Caco-2 (cell line): ENCODE data around the gene FOXF1. TPM values are rescaled to one million over a fixed set of nuclear protein-coding genes. Genes with fewer than 3 reads are reported as not detected.

Experiments
- BruUV-seq: library from RNA; stranded (reverse); fragments of 400-500 nt; replicated peaks from 2 replicates; lab custom pipeline; 2021; lab: Mats Ljungman, UMichigan
- CTCF ChIA-PET: fragments of 300-600 bp; sonication (Branson Sonifier 250); formaldehyde crosslinking; loops from one replicate; lab custom pipeline; 2022; ENCODE audit warnings: antibody characterized with exemption; lab: Charles Lee
- POLR2A ChIA-PET: fragments of 300-600 bp; sonication (Branson Sonifier 250); formaldehyde crosslinking; loops from one replicate; lab custom pipeline; 2022; ENCODE audit warnings: antibody characterized with exemption; lab: Charles Lee
- DNase-seq, 2 experiments: peaks; one replicate each; pipeline versions ENCODE4 v3.0.0 to v3.0.0-alpha.2; 2020 to 2022
- H3K27me3 ChIP-seq: replicated peaks from 2 replicates; pipeline ENCODE4 v1.6.0; 2011; ENCODE audit warnings: low read length; ENCODE audit not compliant: control insufficient read depth, insufficient read depth
- H3K36me3 ChIP-seq: 2 replicates; pipeline ENCODE4 v1.5.1; 2011; ENCODE audit warnings: low read length; ENCODE audit not compliant: control insufficient read depth, insufficient read depth
- H3K4me1 ChIP-seq: fragments of 250-450 bp; sonication (Bioruptor Pico); 2 replicates; pipeline ENCODE4 v1.5.1; 2020; ENCODE audit warnings: mild to moderate bottlenecking
- H3K4me3 ChIP-seq: 2 replicates; pipeline ENCODE4 v1.5.1; 2011; ENCODE audit warnings: low read depth, mild to moderate bottlenecking, control low read depth, low read length
- H3K9me3 ChIP-seq: fragments of 250-450 bp; sonication (Bioruptor Pico); 2 replicates; pipeline ENCODE4 v1.5.1; 2020; ENCODE audit warnings: mild to moderate bottlenecking, moderate library complexity
- H3K27ac Mint-ChIP-seq: one replicate; pipeline ENCODE4 v1.8.0; 2022; ENCODE audit warnings: mixed read lengths; ENCODE audit not compliant: unreplicated experiment
- H3K27me3 Mint-ChIP-seq: one replicate; pipeline ENCODE4 v1.8.0; 2022; ENCODE audit warnings: mixed read lengths; ENCODE audit not compliant: insufficient read depth, unreplicated experiment
- H3K36me3 Mint-ChIP-seq: one replicate; pipeline ENCODE4 v1.8.0; 2022; ENCODE audit warnings: mild to moderate bottlenecking, mixed read lengths; ENCODE audit not compliant: insufficient read depth, unreplicated experiment
- H3K4me1 Mint-ChIP-seq: one replicate; pipeline ENCODE4 v1.8.0; 2022; ENCODE audit warnings: low read depth, mixed read lengths; ENCODE audit not compliant: unreplicated experiment
- H3K4me3 Mint-ChIP-seq: one replicate; pipeline ENCODE4 v1.8.0; 2022; ENCODE audit warnings: mild to moderate bottlenecking, moderate library complexity, mixed read lengths; ENCODE audit not compliant: unreplicated experiment
- H3K9me3 Mint-ChIP-seq: one replicate; pipeline ENCODE4 v1.8.0; 2022; ENCODE audit warnings: mixed read lengths; ENCODE audit not compliant: unreplicated experiment
- CTCF ChIP-seq, 2 experiments: fragments of 200-600 bp in 1 of 2; IDR thresholded peaks; 1 replicate in 1 of 2; 2 replicates in 1 of 2; pipeline versions ENCODE4 v1.5.1 to v1.8.0; 2011 to 2022; ENCODE audit warnings: antibody characterized with exemption in 1 of 2, control low read depth in 1 of 2, inconsistent platforms in 1 of 2, low read depth in 1 of 2, low read length in 1 of 2, mild to moderate bottlenecking in 1 of 2, moderate library complexity in 1 of 2; ENCODE audit not compliant: insufficient read depth in 1 of 2, severe bottlenecking in 1 of 2, unreplicated experiment in 1 of 2
- intact Hi-C: fragments of 100-400 bp; cut with micrococcal nuclease; formaldehyde crosslinking; loops from one replicate; pipeline ENCODE4 v1.10.0; 2022; ENCODE audit not compliant: unreplicated experiment
- total RNA-seq: library from RNA; stranded (reverse); gene quantifications from 2 replicates; pipeline ENCODE4 v1.2.3, GENCODE V29; 2022

The FOXF1 gene
- total RNA-seq, 1 experiment from 2014 or later: 0.09 TPM

- Mint-ChIP-seq H3K9me3 (no peaks in the 10 kb centered on the region), H3K4me1 (peaks cover 6% of the 10 kb centered on the region), H3K27me3 (peaks cover 22% of the 10 kb centered on the region), H3K27ac (no peak overlapping the region), H3K36me3 (no peaks in the 10 kb centered on the region), H3K4me3 (no peak overlapping the region)
- H3K4me1 ChIP-seq: no peaks in the 10 kb centered on the region
- no peak for DNase-seq
- no peak overlapping the region for H3K4me3 ChIP-seq
- peaks cover under 1% of the 10 kb centered on the region for H3K9me3 ChIP-seq
- no TSS peak for BruUV-seq
- ChIA-PET CTCF (no interaction called here), POLR2A (no interaction called here)
- intact Hi-C loops: no loop called here
- no peak for TF ChIP-seq CTCF (IDR thresholded peaks at IDR 0.05; ENCODE audit: insufficient read depth in 1 of 2, low read depth in 1 of 2, low read length in 1 of 2, severe bottlenecking in 1 of 2, unreplicated experiment in 1 of 2)
- no peaks in the 10 kb centered on the region for H3K36me3 ChIP-seq
- H3K27me3 ChIP-seq: 0 out of 2 replicates have a peak, but pooled peaks cover 2% of the 10 kb centered on the region
These were observed 31.5 kb upstream of the FOXF1 start for GRCh38 chr16:86478779-86479178.

- ChIA-PET CTCF (no interaction called here), POLR2A (no interaction called here)
- Mint-ChIP-seq H3K4me3 (no peak overlapping the region), H3K36me3 (no peaks in the 10 kb centered on the region), H3K4me1 (peaks cover 6% of the 10 kb centered on the region), H3K9me3 (peaks cover 4% of the 10 kb centered on the region), H3K27ac (no peak overlapping the region), H3K27me3 (peaks cover 22% of the 10 kb centered on the region)
- intact Hi-C loops: no loop called here
- H3K36me3 ChIP-seq: no peaks in the 10 kb centered on the region
- H3K9me3 ChIP-seq: peaks cover 7% of the 10 kb centered on the region
- H3K4me1 ChIP-seq: no peaks in the 10 kb centered on the region
- BruUV-seq: no TSS peak
- no peak overlapping the region for H3K4me3 ChIP-seq
- peak in 1 of 2 experiments; percentile 20 for DNase-seq
- TF ChIP-seq CTCF (IDR thresholded peaks at IDR 0.05; ENCODE audit: insufficient read depth in 1 of 2, low read depth in 1 of 2, low read length in 1 of 2, severe bottlenecking in 1 of 2, unreplicated experiment in 1 of 2): no peak
- 0 out of 2 replicates have a peak, but pooled peaks cover 2% of the 10 kb centered on the region for H3K27me3 ChIP-seq
These were observed 30.9 kb upstream of the FOXF1 start for GRCh38 chr16:86479419-86479818.

GRCh38 chr16:86480444-86480843, 29.9 kb upstream of the FOXF1 start:
- intact Hi-C loops: no loop called here
- peaks cover 12% of the 10 kb centered on the region for H3K9me3 Mint-ChIP-seq
- Histone ChIP-seq H3K9me3 (peaks cover 12% of the 10 kb centered on the region), H3K4me3 (no peak overlapping the region), H3K36me3 (no peaks in the 10 kb centered on the region), H3K27me3 (0 out of 2 replicates have a peak, but pooled peaks cover 2% of the 10 kb centered on the region), H3K4me1 (no peaks in the 10 kb centered on the region)
- no TSS peak for BruUV-seq
- no peak overlapping the region for H3K27ac Mint-ChIP-seq
- H3K36me3 Mint-ChIP-seq: no peaks in the 10 kb centered on the region
- H3K4me1 Mint-ChIP-seq: peaks cover 6% of the 10 kb centered on the region
- DNase-seq: no peak
- H3K27me3 Mint-ChIP-seq: peaks cover 23% of the 10 kb centered on the region
- TF ChIP-seq CTCF (IDR thresholded peaks at IDR 0.05; ENCODE audit: insufficient read depth in 1 of 2, low read depth in 1 of 2, low read length in 1 of 2, severe bottlenecking in 1 of 2, unreplicated experiment in 1 of 2): no peak
- ChIA-PET CTCF (interaction anchor here (0.6 kb wide), 1 partner anchor 19 kb away, joined by 3 read pairs; no protein-coding TSS in a partner anchor), POLR2A (no interaction called here)
- H3K4me3 Mint-ChIP-seq: no peak overlapping the region
